GM12878 (cell line): ENCODE data around the gene FASN. TPM values are rescaled to one million over a fixed set of nuclear protein-coding genes. Genes with fewer than 3 reads are reported as not detected.

Source experiments
- ATAC-seq: fragments of 200-7000 bp; cut with Tn5 transposase; 3 replicates; pipeline ENCODE4 v1.9.1; 2020; ENCODE audit warnings: mild to moderate bottlenecking, moderate library complexity
- BruUV-seq: library from RNA; stranded (reverse); fragments of 400-500 nt; replicated peaks from 2 replicates; lab custom pipeline; 2021; lab: Mats Ljungman, UMichigan
- CTCF ChIA-PET: fragments of 300-600 bp; sonication (Branson Sonifier 250); formaldehyde crosslinking; extraction: SDS; loops from one replicate; lab custom pipeline; 2021; ENCODE audit warnings: inconsistent platforms; lab: Yijun Ruan, JAX
- POLR2A ChIA-PET: fragments of 350-600 bp; formaldehyde crosslinking; extraction: SDS; loops from one replicate; lab custom pipeline; 2021; ENCODE audit warnings: inconsistent platforms; lab: Charles Lee
- RAD21 ChIA-PET: fragments of 300-600 bp; sonication (Branson Sonifier 250); formaldehyde crosslinking; loops from one replicate; lab custom pipeline; 2023; ENCODE audit warnings: antibody characterized with exemption; ENCODE audit not compliant: unreplicated experiment; lab: Charles Lee
- SMC1A ChIA-PET: fragments of 300-600 bp; sonication (Branson Sonifier 250); formaldehyde crosslinking; loops from one replicate; lab custom pipeline; 2023; ENCODE audit not compliant: unreplicated experiment, uncharacterized antibody; lab: Charles Lee
- DNase-seq: peaks from one replicate; pipeline ENCODE4 v3.0.0-alpha.2; 2011; ENCODE audit warnings: low read depth, low spot score
- FAIRE-seq: peaks from 3 replicates; lab custom pipeline; 2011; peaks lifted over from hg19 to GRCh38; lab: Jason Lieb, UNC
- H2AFZ ChIP-seq: 2 replicates; pipeline ENCODE4 v1.6.0; 2011; ENCODE audit warnings: low read depth, low read length, control low read depth; ENCODE audit not compliant: control insufficient read depth
- H3K27ac ChIP-seq: 2 replicates; pipeline ENCODE4 v1.5.1; 2011; ENCODE audit warnings: control low read depth; ENCODE audit not compliant: control insufficient read depth, insufficient read depth
- H3K27me3 ChIP-seq, 2 experiments: replicated peaks in 1 of 2; 2 replicates each; pipeline versions ENCODE4 v1.6.0 to v1.6.1; 2011; ENCODE audit warnings: low read length in 1 of 2; ENCODE audit not compliant: control insufficient read depth in 2 of 2, insufficient read depth in 2 of 2
- H3K36me3 ChIP-seq, 2 experiments: 2 replicates each; pipeline ENCODE4 v1.5.1; 2011; ENCODE audit warnings: low read length in 1 of 2; ENCODE audit not compliant: control insufficient read depth in 2 of 2, insufficient read depth in 2 of 2
- H3K4me1 ChIP-seq: 2 replicates; pipeline ENCODE4 v1.6.1; 2011; ENCODE audit warnings: mild to moderate bottlenecking, low read length, moderate library complexity, mixed read lengths; ENCODE audit not compliant: control insufficient read depth, insufficient read depth
- H3K4me2 ChIP-seq: 2 replicates; pipeline ENCODE4 v1.6.0; 2011; ENCODE audit warnings: control low read depth; ENCODE audit not compliant: control insufficient read depth, insufficient read depth
- H3K4me3 ChIP-seq: fragments of 200-600 bp; sonication (generic); 2 replicates; pipeline ENCODE4 v1.5.1; 2016
- H3K79me2 ChIP-seq: 2 replicates; pipeline ENCODE4 v1.6.0; 2011; ENCODE audit warnings: low read length; ENCODE audit not compliant: control insufficient read depth, insufficient read depth
- H3K9ac ChIP-seq: 2 replicates; pipeline ENCODE4 v1.8.0; 2011; ENCODE audit warnings: low read length, control low read depth, mixed read lengths; ENCODE audit not compliant: control insufficient read depth, insufficient read depth
- H3K9me3 ChIP-seq: replicated peaks from 3 replicates; pipeline ENCODE4 v1.5.1; 2011; ENCODE audit warnings: mild to moderate bottlenecking, low read length; ENCODE audit not compliant: control insufficient read depth, insufficient read depth
- H4K20me1 ChIP-seq: 2 replicates; pipeline ENCODE4 v1.6.0; 2011; ENCODE audit not compliant: control insufficient read depth, insufficient read depth
- CEBPB ChIP-seq, 2 experiments: fragments of 150-350 bp in 1 of 2; IDR thresholded peaks; 2 replicates each; pipeline ENCODE4 v1.6.1; 2012 to 2014; ENCODE audit warnings: low read depth in 2 of 2, low read length in 2 of 2, borderline replicate concordance in 1 of 2, inconsistent platforms in 1 of 2
- CHD1 ChIP-seq: IDR thresholded peaks from 2 replicates; pipeline ENCODE4 v1.6.1; 2012; ENCODE audit warnings: low read depth, low read length, improper control_type of control experiment
- CHD2 ChIP-seq: IDR thresholded peaks from 2 replicates; pipeline ENCODE4 v1.6.1; 2011; ENCODE audit warnings: low read depth, low read length, improper control_type of control experiment, borderline replicate concordance
- CHD4 ChIP-seq: fragments of 200-600 bp; sonication (generic); IDR thresholded peaks from 2 replicates; pipeline ENCODE4 v1.6.1; 2016; ENCODE audit warnings: mild to moderate bottlenecking
- HDAC2 ChIP-seq: fragments of 200-600 bp; sonication (generic); IDR thresholded peaks from 2 replicates; pipeline ENCODE4 v1.6.1; 2017
- IRF5 ChIP-seq: fragments of 450-650 bp; IDR thresholded peaks from 2 replicates; pipeline ENCODE4 v1.6.1; 2017; ENCODE audit warnings: borderline replicate concordance
- KLF5 ChIP-seq: fragments of 450-650 bp; IDR thresholded peaks from 2 replicates; pipeline ENCODE4 v1.6.1; 2014; ENCODE audit warnings: mild to moderate bottlenecking; ENCODE audit not compliant: partially characterized antibody
- MAX ChIP-seq: IDR thresholded peaks from 2 replicates; pipeline ENCODE4 v1.6.1; 2012; ENCODE audit warnings: low read depth, low read length, improper control_type of control experiment
- MXI1 ChIP-seq: fragments of 150-350 bp; IDR thresholded peaks from 2 replicates; pipeline ENCODE4 v1.6.1; 2011; ENCODE audit warnings: low read depth, mild to moderate bottlenecking, inconsistent platforms, low read length, improper control_type of control experiment
- NFIC ChIP-seq: IDR thresholded peaks from 2 replicates; pipeline ENCODE4 v1.6.1; 2012; ENCODE audit warnings: low read depth, mild to moderate bottlenecking, inconsistent platforms, low read length, moderate library complexity
- NKRF ChIP-seq: fragments of 450-650 bp; conservative IDR thresholded peaks from 2 replicates; pipeline ENCODE4 v1.6.1; 2017; ENCODE audit warnings: mild to moderate bottlenecking, moderate library complexity
- SUPT20H ChIP-seq: IDR thresholded peaks from 2 replicates; pipeline ENCODE4 v1.6.1; 2011; ENCODE audit warnings: low read depth, mild to moderate bottlenecking, low read length, moderate library complexity, borderline replicate concordance; ENCODE audit not compliant: control insufficient read depth
- WGBS: methylation state at CpG from one replicate; pipeline ENCODE4 v1.1.6; 2016; ENCODE audit warnings: low lambda C conversion rate; ENCODE audit not compliant: insufficient replicate concordance, insufficient coverage; ENCODE audit errors: missing lambda C conversion rate; 5-methylcytosine and 5-hydroxymethylcytosine counted together
- in situ Hi-C: fragments of 300-500 bp; cut with MboI; formaldehyde crosslinking; loops from 9 replicates; pipeline ENCODE4 v1.14.3; 2018; ENCODE audit warnings: mixed read lengths
- intact Hi-C: fragments of 100-400 bp; cut with micrococcal nuclease; formaldehyde crosslinking; loops from one replicate; pipeline ENCODE4 v1.14.2; 2022; ENCODE audit not compliant: unreplicated experiment
- polyA plus RNA-seq, 11 experiments: library from polyadenylated mRNA; depleted of rRNA in 4 of 11; unstranded in 6 of 11; stranded (reverse) in 5 of 11; fragments of >200 nt; fragmentation: Nextera tagmentation in 4 of 11; fragmentation: Illumina TruSeq in 1 of 11; extraction: Ambion mirVana in 4 of 11; extraction: Trizol in 1 of 11; gene quantifications; 1 replicate in 1 of 11; 2 replicates in 10 of 11; pipeline versions ENCODE4 v1.2.1 to v1.2.3, GENCODE V29; 2011 to 2016; ENCODE audit warnings: inconsistent platforms in 2 of 11, missing spikeins in 2 of 11, low read depth in 1 of 11
- total RNA-seq, 4 experiments: library from RNA; depleted of rRNA in 3 of 4; stranded (reverse); fragments of >200 nt in 3 of 4; fragmentation: Illumina TruSeq in 1 of 4; extraction: Trizol in 1 of 4; gene quantifications; 2 replicates each; pipeline versions ENCODE4 v1.2.1 to v1.2.3, GENCODE V29; 2013 to 2021

Gene FASN
- total and polyA plus RNA-seq, 10 of the 15 experiments (the other 5 are each of a cell fraction or from before 2014, with no cell fraction given), result 0.19 to 333 (median 30.4) TPM

GRCh38 chr17:82118168-82118814, 20.3 kb upstream of the FASN start:
- ATAC-seq, result no peak
- DNase-seq, result no peak
- SMC1A ChIA-PET, result no interaction called here
- intact Hi-C loops (no loop called here), in situ Hi-C loops (no loop called here)
- RAD21 ChIA-PET, result no interaction called here
- CTCF ChIA-PET, result no interaction called here
- H2AFZ ChIP-seq, result no peak overlapping the region
- no peaks in the 10 kb centered on the region for H4K20me1 ChIP-seq
- H3K36me3 ChIP-seq, result no peaks in the 10 kb centered on the region
- FAIRE-seq, result no peak
- H3K4me3 ChIP-seq, result no peak overlapping the region
- no peak overlapping the region for H3K9ac ChIP-seq
- H3K27ac ChIP-seq, result no peak overlapping the region
- TF ChIP-seq KLF5 (no peak), CHD2 (no peak), MXI1 (no peak), HDAC2 (no peak)
- H3K9me3 ChIP-seq, result no peaks in the 10 kb centered on the region
- 84% methylated on average over 18 of the region's 18 CpGs for WGBS
- BruUV-seq, result no TSS peak
- no peaks in the 10 kb centered on the region for H3K79me2 ChIP-seq
- H3K4me2 ChIP-seq, result no peak overlapping the region
- POLR2A ChIA-PET, result no interaction called here
- H3K4me1 ChIP-seq, result no peaks in the 10 kb centered on the region
- H3K27me3 ChIP-seq, result no peaks in the 10 kb centered on the region

GRCh38 chr17:82117139-82118090, 19.4 kb upstream of the FASN start:
- H3K36me3 ChIP-seq, result no peaks in the 10 kb centered on the region
- no peak overlapping the region for H3K9ac ChIP-seq
- no peaks in the 10 kb centered on the region for H3K27me3 ChIP-seq
- in situ Hi-C loops (no loop called here), intact Hi-C loops (no loop called here)
- H3K27ac ChIP-seq, result no peak overlapping the region
- H3K4me1 ChIP-seq, result no peaks in the 10 kb centered on the region
- no peak overlapping the region for H3K4me2 ChIP-seq
- DNase-seq, result no peak
- ChIA-PET POLR2A (no interaction called here), SMC1A (no interaction called here), CTCF (no interaction called here), RAD21 (no interaction called here)
- no peak for ATAC-seq
- BruUV-seq, result no TSS peak
- no peak for FAIRE-seq
- no peak overlapping the region for H2AFZ ChIP-seq
- no peak overlapping the region for H3K4me3 ChIP-seq
- no peaks in the 10 kb centered on the region for H3K9me3 ChIP-seq
- H3K79me2 ChIP-seq, result no peaks in the 10 kb centered on the region
- no peaks in the 10 kb centered on the region for H4K20me1 ChIP-seq
- 78% methylated on average over 22 of the region's 22 CpGs for WGBS
- TF ChIP-seq CHD1 (no peak), SUPT20H (no peak), NFIC (no peak), MAX (no peak), CEBPB (IDR thresholded peaks at IDR 0.05; ENCODE audit: borderline replicate concordance in 1 of 2, low read depth in 2 of 2, low read length in 2 of 2) (no peak), CHD4 (no peak), NKRF (no peak), IRF5 (no peak)
